Measurements from ENCODE around the gene CLDND2. TPM values are rescaled to one million over a fixed set of nuclear protein-coding genes. Genes with fewer than 3 reads are reported as not detected.
"Not testable (repeated sequence)": the region's sequence is repeated elsewhere in the genome, so short reads cannot be mapped to it uniquely, and the experiment has no call there.

CLDND2 gene, protein sequence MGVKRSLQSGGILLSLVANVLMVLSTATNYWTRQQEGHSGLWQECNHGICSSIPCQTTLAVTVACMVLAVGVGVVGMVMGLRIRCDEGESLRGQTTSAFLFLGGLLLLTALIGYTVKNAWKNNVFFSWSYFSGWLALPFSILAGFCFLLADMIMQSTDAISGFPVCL
- not detected for total RNA-seq

DNA sequence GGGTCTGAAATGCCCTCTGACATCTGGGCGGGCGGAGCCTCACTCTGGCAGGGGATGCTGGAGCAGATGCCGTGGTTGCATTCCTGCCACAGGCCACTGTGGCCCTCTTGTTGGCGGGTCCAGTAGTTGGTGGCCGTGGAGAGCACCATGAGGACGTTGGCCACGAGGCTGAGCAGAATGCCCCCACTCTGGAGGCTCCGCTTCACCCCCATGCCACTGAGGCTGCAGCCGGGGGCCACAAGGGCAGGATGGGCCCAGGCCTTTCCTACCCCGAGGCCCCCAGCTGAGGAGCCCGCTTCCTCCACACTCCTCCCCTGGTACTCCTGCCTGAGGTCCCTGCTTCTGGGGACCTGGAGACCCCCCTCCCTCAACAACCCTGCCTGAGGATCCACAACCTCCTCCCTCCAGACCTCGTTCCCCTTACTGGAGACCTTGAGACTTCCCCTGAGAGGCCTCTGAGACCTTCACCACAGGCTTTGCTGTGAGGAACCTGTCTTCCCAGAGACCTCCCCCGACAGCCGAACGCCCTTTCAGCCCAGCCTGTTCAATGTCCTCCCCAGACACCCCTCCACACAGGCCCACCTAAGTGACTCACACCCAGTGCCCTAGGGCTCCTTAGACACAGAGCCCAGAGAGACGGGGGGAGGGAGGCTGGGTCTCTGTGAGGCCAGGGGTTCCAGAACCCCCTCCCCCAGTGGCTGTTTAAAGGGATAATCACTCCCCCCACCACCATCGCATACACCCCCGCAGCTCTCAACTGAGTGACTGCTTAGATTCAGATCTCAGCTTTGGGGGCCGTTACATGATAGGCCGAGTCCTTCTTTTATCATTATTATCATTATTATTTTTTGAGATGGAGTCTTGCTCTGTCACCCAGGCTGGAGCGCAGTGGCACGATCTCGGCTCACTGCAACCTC, at the start of gene CLDND2:
Gene CLDND2, minus strand, starts transcription at position 638 of the 917 bp plus-strand sequence. Its CDS starts 426 bp downstream, at position 212.
- Histone ChIP-seq H3K9me3 (no peaks in the 10 kb centered on the region), H3K27me3 (no peaks in the 10 kb centered on the region), H3K36me3 (no peaks in the 10 kb centered on the region), H3K4me1 (peaks cover 6 to 10% of the 10 kb centered on the region in 2 donors), H3K4me3 (peak within 1 kb of the TSS; percentile 79 to 82), H3K27ac (peak within 1 kb of the TSS; percentile 73 to 94)
- intact Hi-C loops (cut with DNase I): loop anchor here (5.0 to 10.0 kb wide), 7 partner anchors 226 to 984 kb away; partner anchors contain the start of genes ASPDH, CTU1, JOSD2 and POLD1
- DNase-seq (ENCODE audit: low spot score in 2 of 2): no peak
- TF ChIP-seq, protein P1, sequence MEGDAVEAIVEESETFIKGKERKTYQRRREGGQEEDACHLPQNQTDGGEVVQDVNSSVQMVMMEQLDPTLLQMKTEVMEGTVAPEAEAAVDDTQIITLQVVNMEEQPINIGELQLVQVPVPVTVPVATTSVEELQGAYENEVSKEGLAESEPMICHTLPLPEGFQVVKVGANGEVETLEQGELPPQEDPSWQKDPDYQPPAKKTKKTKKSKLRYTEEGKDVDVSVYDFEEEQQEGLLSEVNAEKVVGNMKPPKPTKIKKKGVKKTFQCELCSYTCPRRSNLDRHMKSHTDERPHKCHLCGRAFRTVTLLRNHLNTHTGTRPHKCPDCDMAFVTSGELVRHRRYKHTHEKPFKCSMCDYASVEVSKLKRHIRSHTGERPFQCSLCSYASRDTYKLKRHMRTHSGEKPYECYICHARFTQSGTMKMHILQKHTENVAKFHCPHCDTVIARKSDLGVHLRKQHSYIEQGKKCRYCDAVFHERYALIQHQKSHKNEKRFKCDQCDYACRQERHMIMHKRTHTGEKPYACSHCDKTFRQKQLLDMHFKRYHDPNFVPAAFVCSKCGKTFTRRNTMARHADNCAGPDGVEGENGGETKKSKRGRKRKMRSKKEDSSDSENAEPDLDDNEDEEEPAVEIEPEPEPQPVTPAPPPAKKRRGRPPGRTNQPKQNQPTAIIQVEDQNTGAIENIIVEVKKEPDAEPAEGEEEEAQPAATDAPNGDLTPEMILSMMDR (IDR thresholded peaks at IDR 0.05): no peak

DNA sequence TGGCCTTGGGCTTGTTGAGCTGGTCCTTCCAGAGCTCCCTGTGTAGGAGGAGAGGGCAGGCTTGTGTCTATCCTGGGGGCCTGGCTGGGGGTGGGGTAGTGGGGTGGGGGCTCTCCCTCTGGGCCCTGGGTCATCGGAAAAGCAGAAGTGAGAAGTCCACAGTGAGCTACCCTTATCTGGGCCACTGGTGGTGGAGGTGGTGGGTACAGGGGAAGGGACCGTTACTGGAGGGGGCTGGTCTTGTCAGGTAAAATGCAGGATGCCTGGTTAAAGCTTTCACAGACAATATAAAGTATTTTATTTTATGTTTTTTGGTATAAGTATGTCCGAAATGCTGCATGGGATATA, 49.0 kb upstream of the CLDND2 start:
- Histone ChIP-seq H3K4me1 (no peaks in the 10 kb centered on the region), H3K36me3 (no peaks in the 10 kb centered on the region), H3K4me3 (no peak overlapping the region), H3K9me3 (no peaks in the 10 kb centered on the region), H3K27me3 (no peaks in the 10 kb centered on the region), H3K27ac (no peak overlapping the region)
- intact Hi-C loops (cut with DNase I): no loop called here
- DNase-seq (ENCODE audit: low spot score in 2 of 2): no peak
- TF ChIP-seq, protein P1 (IDR thresholded peaks at IDR 0.05): no peak

DNA sequence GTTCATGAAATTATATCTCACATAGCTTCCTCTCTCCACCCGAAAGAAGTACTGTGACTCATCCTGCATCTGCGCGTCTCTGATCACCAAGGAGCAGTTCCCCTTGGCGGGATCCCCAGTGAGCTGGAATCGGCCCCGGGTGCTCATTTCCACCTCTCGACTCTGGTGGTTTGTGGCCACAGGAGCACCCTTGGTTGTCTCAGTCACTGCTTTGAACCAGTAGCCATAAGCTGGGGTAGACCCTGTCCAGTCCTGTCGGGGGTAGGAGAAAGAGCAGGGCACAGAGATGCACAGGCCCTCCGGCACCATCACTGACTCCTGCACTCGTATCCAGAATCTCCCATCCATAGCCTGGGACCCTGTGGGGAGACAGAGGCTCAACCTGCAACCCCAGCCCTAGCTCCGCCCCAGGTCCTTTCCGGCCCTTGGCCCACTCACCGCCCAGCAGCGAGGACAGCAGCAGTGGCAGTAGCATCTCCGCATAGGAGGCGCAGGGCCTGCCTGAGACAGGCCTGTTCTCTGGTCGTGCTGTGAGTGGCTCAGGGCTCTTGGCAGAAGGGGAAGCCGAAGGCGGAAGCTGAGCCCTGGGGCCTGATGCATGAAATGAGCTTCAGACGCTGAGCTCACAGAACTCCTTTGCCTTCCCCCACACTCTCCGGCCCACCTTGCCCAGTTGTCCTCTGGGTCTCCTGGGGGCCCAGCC, 48.5 kb upstream of the CLDND2 start, which contains the start of gene SIGLEC10:
Gene SIGLEC10, minus strand, starts transcription at position 536 of the 703 bp plus-strand sequence. Its CDS starts 61 bp downstream, at position 475.
- Histone ChIP-seq H3K9me3 (no peaks in the 10 kb centered on the region), H3K4me3 (no peak within 1 kb of the TSS), H3K36me3 (no peaks in the 10 kb centered on the region), H3K27ac (no peak within 1 kb of the TSS), H3K27me3 (no peaks in the 10 kb centered on the region), H3K4me1 (no peaks in the 10 kb centered on the region)
- DNase-seq (ENCODE audit: low spot score in 2 of 2): peak in 1 of 2 donors; percentile 75
- TF ChIP-seq, protein P1 (IDR thresholded peaks at IDR 0.05): no peak
- intact Hi-C loops (cut with DNase I): no loop called here

DNA sequence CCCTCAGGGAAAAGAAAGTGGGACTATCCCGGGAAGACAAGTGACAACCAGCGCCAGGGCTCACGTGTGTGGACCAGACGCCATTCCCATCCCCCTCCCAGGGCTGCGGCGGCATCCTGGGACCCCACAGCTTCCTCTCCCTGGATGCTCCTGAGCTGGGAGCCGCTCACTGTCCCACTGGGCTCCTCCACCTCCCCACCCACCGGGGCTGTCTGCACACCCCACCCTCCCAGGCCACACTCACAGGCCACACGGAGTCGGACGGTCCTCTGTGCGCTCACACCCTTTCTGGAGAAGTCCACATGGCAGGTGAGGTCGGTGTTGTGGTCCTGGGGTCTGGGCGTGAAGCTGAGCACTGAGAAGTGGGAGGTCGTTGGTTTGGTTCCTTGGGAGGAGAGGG, 47.6 kb upstream of the CLDND2 start:
- H3K9me3 ChIP-seq; H3K4me3 ChIP-seq; H3K36me3 ChIP-seq; H3K4me1 ChIP-seq; DNase-seq (ENCODE audit: low spot score in 2 of 2); H3K27ac ChIP-seq; H3K27me3 ChIP-seq; intact Hi-C loops (cut with DNase I): not testable (repeated sequence)

DNA sequence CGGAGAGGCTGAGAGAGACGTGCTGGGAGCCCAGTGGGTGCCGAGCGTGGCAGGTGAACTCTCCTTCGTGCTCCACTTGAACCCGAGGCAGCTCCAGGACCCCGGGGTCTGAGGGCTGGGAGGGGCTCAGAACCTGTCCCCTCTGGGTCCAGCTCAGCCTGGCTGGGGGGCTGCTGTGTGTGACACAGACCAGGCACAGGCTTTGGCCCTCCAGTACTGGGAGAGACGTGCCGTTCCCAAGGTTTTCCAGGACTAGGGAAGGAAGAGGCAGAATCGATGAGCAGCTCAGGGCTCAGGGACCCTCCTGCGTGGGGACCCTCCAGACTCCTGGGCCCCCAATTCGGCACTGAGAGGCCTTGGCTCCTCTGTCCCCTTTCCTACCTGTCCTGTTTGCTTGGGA, 46.4 kb upstream of the CLDND2 start:
- intact Hi-C loops (cut with DNase I): no loop called here

More for the DNA sequence above, 46.4 kb upstream of the CLDND2 start:
- TF ChIP-seq, protein P1 (IDR thresholded peaks at IDR 0.05): no peak
- Histone ChIP-seq H3K27ac (no peak overlapping the region), H3K4me3 (no peak overlapping the region), H3K27me3 (no peaks in the 10 kb centered on the region), H3K9me3 (no peaks in the 10 kb centered on the region), H3K4me1 (no peaks in the 10 kb centered on the region), H3K36me3 (no peaks in the 10 kb centered on the region)
- no peak for DNase-seq (ENCODE audit: low spot score in 2 of 2)
